ENCODE results near the gene DENND5A. TPM values are rescaled to one million over a fixed set of nuclear protein-coding genes. Genes with fewer than 3 reads are reported as not detected.
A peak's percentile ranks its signal among the peaks of the same experiment; 100 is the strongest.

The DENND5A gene
- total RNA-seq, 6 experiments from 2014 or later: 14.4 to 38.7 (median 20.4) TPM

DNA sequence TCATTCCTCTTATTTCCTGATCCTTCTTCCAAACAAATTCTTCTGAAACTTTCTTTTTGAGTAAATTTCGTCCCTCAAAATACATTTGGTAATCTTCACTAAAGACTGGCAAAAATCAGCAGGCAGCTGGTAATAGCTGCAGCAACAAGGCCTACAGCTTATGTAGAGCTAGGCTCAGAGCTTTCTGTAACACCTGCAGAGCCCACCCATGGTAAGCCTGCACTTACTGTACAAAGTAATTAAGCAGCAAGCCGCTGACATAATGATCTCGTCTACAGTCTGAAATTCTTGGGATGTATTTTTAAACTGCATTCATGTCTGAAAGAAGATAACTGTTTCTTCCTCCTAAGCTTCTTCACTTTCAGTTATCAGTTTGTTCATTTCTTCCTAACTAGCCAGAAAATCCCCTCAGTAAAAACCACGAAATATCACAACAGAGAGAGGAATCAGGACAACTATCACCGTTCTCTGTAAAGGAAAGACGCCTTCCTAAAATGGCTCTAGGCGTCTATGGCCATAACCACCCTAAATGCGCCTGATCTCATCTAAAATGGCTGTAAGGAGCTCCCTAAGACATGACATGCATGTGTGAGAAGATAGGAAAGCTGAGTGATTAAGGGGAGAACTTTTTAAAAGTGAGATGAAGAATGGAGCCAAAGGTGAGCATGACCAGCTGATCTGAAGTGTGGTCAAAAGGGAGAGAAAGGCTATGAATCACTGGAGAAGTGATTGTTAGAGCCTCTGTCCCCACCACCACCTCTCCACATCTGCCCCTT, 56.2 kb downstream of the DENND5A start:
- Histone ChIP-seq H3K27ac (no peak overlapping the region), H3K4me1 (no peaks in the 10 kb centered on the region), H3K36me3 (peaks cover 0 to 2% (median under 1%) of the 10 kb centered on the region in 4 donors), H3K9me3 (no peaks in the 10 kb centered on the region), H3K4me3 (no peak overlapping the region), H3K27me3 (no peaks in the 10 kb centered on the region)
- 60% methylated on average over 7 of the region's 8 CpGs for WGBS (ENCODE audit: insufficient coverage, low coverage, low lambda C conversion rate, missing lambda C conversion rate)
- DNase-seq (no peak), ATAC-seq (no peak)
- intact Hi-C loops (cut with DNase I): no loop called here
- TF ChIP-seq, protein P1, sequence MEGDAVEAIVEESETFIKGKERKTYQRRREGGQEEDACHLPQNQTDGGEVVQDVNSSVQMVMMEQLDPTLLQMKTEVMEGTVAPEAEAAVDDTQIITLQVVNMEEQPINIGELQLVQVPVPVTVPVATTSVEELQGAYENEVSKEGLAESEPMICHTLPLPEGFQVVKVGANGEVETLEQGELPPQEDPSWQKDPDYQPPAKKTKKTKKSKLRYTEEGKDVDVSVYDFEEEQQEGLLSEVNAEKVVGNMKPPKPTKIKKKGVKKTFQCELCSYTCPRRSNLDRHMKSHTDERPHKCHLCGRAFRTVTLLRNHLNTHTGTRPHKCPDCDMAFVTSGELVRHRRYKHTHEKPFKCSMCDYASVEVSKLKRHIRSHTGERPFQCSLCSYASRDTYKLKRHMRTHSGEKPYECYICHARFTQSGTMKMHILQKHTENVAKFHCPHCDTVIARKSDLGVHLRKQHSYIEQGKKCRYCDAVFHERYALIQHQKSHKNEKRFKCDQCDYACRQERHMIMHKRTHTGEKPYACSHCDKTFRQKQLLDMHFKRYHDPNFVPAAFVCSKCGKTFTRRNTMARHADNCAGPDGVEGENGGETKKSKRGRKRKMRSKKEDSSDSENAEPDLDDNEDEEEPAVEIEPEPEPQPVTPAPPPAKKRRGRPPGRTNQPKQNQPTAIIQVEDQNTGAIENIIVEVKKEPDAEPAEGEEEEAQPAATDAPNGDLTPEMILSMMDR (IDR thresholded peaks at IDR 0.05): no peak
- no peak for TF ChIP-seq POLR2A (IDR thresholded peaks at IDR 0.05)

DNA sequence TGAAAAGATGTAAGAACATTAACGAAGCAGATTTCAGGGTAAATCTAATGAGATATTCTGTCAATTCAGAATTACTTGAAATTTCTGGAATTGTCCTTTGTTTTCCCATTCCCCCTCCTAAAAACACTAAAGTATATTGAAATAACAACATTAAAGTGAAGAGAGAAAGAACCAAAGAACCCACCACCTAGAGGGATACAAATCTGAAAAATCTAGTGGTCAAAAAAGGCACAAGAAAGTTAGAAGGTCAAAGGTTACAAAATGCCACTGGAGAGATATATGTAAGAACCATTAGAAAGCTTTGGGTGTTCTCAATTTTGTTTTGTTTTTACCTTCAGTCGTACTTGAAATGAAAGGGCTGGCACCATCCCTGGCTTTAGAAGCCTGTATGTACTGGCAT, 57.9 kb downstream of the DENND5A start:
- intact Hi-C loops (cut with DNase I): no loop called here
- ATAC-seq: no peak
- 93% methylated on average over 2 of the region's 2 CpGs for WGBS (ENCODE audit: insufficient coverage, low coverage, low lambda C conversion rate, missing lambda C conversion rate)

DNA sequence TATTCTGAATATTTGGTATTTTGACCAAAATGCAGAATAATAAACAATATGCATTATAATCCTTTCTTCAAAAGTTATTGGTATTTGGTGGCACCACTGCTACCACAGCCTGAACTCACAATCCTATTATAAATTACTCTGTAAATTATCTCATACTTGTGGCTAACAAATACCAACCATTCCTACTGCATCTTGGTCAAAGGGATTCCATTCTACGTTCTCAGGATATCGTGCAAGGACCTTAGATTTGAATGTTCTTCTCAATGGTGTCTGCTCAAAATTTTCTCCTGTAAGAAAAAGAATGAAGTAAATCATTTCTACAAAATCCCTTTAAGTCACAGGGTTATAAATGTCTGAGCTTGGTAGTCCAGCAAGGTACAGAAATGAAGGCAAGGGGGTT, 58.7 kb downstream of the DENND5A start:
- Histone ChIP-seq H3K36me3 (peaks cover 0 to 13% (median 2%) of the 10 kb centered on the region in 4 donors), H3K4me3 (no peak overlapping the region), H3K27ac (no peak overlapping the region), H3K27me3 (no peaks in the 10 kb centered on the region), H3K4me1 (no peaks in the 10 kb centered on the region), H3K9me3 (no peaks in the 10 kb centered on the region)
- 94% methylated on average over 2 of the region's 2 CpGs for WGBS (ENCODE audit: insufficient coverage, low coverage, low lambda C conversion rate, missing lambda C conversion rate)
- no peak for ATAC-seq
- intact Hi-C loops (cut with DNase I): no loop called here
- DNase-seq: no peak
- no peak for TF ChIP-seq POLR2A (IDR thresholded peaks at IDR 0.05)
- TF ChIP-seq, protein P1 (IDR thresholded peaks at IDR 0.05): no peak

More for the DNA sequence above, 57.9 kb downstream of the DENND5A start:
- H3K9me3 ChIP-seq: no peaks in the 10 kb centered on the region
- no peak for DNase-seq
- no peak overlapping the region for H3K27ac ChIP-seq
- H3K36me3 ChIP-seq: peaks cover 0 to 13% (median 2%) of the 10 kb centered on the region in 4 donors
- no peaks in the 10 kb centered on the region for H3K27me3 ChIP-seq
- TF ChIP-seq POLR2A (IDR thresholded peaks at IDR 0.05): no peak
- TF ChIP-seq, protein P1 (IDR thresholded peaks at IDR 0.05): no peak
- H3K4me1 ChIP-seq: no peaks in the 10 kb centered on the region
- no peak overlapping the region for H3K4me3 ChIP-seq

DNA sequence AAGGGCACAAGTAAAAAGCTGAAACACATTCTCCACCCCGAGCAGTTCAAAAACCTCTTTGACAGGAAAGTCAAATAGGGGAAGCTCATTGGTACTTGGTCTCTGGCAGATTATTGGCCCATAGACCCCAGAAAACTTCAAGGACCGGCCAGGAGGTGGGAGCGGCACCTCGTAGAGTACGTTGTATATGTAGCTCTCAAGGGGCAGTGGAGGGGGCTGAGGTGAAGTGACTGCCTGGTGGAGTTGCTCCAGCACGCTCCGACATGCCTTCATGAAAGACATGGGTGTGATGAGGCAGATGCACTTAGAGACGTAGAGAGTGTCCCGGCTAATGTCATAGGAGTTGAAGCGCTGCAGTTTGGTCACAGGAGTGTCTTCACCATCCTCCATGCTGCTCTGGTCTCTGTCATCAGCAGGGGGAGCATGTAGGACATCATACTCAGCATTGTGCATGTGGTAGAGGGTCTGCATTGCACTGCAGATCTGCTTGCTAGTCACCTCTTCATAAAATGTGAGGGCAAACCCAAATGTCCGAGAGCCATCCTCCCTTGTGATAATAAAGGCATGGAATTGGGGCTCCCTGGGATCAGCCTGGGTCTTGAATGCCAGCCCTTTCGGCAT, 61.3 kb downstream of the DENND5A start:
- peak in 2 of 4 donors; percentile 25 to 32 for ATAC-seq
- H3K27ac ChIP-seq: no peak overlapping the region
- intact Hi-C loops (cut with DNase I): no loop called here
- H3K36me3 ChIP-seq: peaks cover 0 to 13% (median 3%) of the 10 kb centered on the region in 4 donors
- no peak for TF ChIP-seq POLR2A (IDR thresholded peaks at IDR 0.05)
- TF ChIP-seq, protein P1 (IDR thresholded peaks at IDR 0.05): peak in 2 of 4 donors; percentile 6 to 8
- no peaks in the 10 kb centered on the region for H3K27me3 ChIP-seq
- WGBS (ENCODE audit: insufficient coverage, low coverage, low lambda C conversion rate, missing lambda C conversion rate): 91% methylated on average over 6 of the region's 12 CpGs
- no peaks in the 10 kb centered on the region for H3K4me1 ChIP-seq
- no peak for DNase-seq
- no peak overlapping the region for H3K4me3 ChIP-seq
- no peaks in the 10 kb centered on the region for H3K9me3 ChIP-seq

Measured in right lobe of liver (tissue), 6 donors.